Measurements from ENCODE around the gene TRPT1. TPM values are rescaled to one million over a fixed set of nuclear protein-coding genes. Genes with fewer than 3 reads are reported as not detected.

TRPT1 gene
- total RNA-seq, 2 experiments from 2014 or later: 33.7 to 41.5 TPM

GRCh38 chr11:64264371-64264852 is 38.4 kb upstream of the TRPT1 start:
- ChIA-PET POLR2A (interaction anchor here (1.0 to 1.5 kb wide), 4 partner anchors 13 to 57 kb away, joined by 3 to 4 read pairs (median 4); partner anchors contain the start of gene PLCB3), CTCF (interaction anchor here (1.1 to 1.6 kb wide), 3 partner anchors 14 to 39 kb away, joined by 4 to 10 read pairs (median 8); partner anchors contain the start of gene CATSPERZ)
- Mint-ChIP-seq H3K4me1 (ENCODE audit: low read depth) (peaks cover 26% of the 10 kb centered on the region), H3K27ac (no peak overlapping the region), H3K9me3 (no peaks in the 10 kb centered on the region), H3K4me3 (no peak overlapping the region), H3K27me3 (no peaks in the 10 kb centered on the region), H3K36me3 (ENCODE audit: low read depth) (peaks cover 17% of the 10 kb centered on the region)
- ATAC-seq: no peak
- no peak for TF ChIP-seq CTCF (IDR thresholded peaks at IDR 0.05)
- DNase-seq: no peak
- intact Hi-C loops (cut with micrococcal nuclease): no loop called here

DNA sequence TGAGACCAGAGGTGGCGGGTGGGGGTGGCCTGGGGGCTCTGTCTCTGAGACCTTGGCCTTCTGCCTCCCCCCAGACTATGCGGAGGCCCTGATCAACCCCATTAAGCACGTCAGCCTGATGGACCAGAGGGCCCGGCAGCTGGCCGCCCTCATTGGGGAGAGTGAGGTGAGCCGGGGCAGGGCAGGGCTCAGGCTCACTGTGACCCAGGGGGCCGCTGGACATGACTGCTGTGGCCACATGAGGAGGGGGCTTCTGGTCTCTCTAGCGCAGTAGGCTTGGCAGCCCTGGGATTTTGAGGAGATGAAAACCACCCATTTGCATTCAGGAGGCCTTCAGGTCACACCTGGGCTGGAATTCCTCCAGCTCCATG is 37.9 kb upstream of the TRPT1 start:
- no peaks in the 10 kb centered on the region for H3K27me3 Mint-ChIP-seq
- H3K4me3 Mint-ChIP-seq: no peak overlapping the region
- peaks cover 25% of the 10 kb centered on the region for H3K4me1 Mint-ChIP-seq (ENCODE audit: low read depth)
- no peak overlapping the region for H3K27ac Mint-ChIP-seq
- no peak for ATAC-seq
- DNase-seq: no peak
- intact Hi-C loops (cut with micrococcal nuclease): no loop called here
- peaks cover 17% of the 10 kb centered on the region for H3K36me3 Mint-ChIP-seq (ENCODE audit: low read depth)
- ChIA-PET CTCF (interaction anchor here (1.1 to 1.6 kb wide), 3 partner anchors 13 to 40 kb away, joined by 4 to 10 read pairs (median 8); partner anchors contain the start of gene CATSPERZ), POLR2A (interaction anchor here (1.0 to 1.4 kb wide), 3 partner anchors 14 to 57 kb away, joined by 4 to 5 read pairs (median 4); no protein-coding TSS in a partner anchor)
- TF ChIP-seq CTCF (IDR thresholded peaks at IDR 0.05): no peak
- H3K9me3 Mint-ChIP-seq: no peaks in the 10 kb centered on the region

DNA sequence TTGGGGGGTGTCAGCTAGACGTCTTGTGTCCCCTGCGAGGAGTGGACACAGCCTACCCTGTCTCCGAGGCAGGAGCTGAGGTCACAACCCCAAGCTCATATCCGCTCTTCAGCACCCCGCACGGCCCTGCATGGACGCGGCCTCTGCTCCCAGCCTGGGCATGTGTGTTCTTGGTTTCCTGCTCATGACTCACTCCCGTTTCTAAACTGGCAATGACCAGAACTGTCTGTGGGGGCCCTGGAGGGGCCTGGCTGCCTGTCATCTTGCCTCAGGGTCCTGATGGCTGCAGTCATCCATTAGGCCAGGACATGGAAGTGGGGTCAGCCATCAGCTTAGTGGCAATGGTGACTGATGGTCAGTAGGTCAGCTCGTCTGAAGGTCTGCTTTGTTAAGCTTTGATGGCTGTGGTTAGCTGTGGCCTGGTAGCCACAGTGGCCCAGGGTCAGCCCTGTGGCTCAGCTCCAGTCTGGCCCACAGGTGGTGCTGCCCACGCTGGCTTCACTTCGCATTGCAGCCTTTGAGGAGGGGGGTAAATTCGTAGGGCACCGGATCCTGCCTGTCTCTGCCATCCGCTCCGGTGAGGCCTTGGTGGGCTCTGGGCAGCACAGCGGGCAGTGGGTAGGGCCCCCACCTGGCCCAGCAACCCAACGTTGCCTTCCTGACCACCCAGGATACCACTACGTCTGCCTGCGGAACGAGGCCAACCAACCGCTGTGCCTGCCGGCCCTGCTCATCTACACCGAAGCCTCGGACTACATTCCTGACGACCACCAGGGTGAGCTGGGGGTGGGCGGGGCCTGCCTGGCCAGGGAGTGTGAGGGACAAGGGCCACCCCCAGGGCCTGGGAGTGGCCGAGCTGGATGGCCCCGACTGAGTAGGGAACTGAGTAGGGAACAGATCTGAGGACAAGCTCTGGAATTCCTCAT is 37.3 kb upstream of the TRPT1 start:
- Mint-ChIP-seq H3K27ac (no peak overlapping the region), H3K4me3 (no peak overlapping the region), H3K36me3 (ENCODE audit: low read depth) (peaks cover 14% of the 10 kb centered on the region), H3K27me3 (no peaks in the 10 kb centered on the region), H3K4me1 (ENCODE audit: low read depth) (peaks cover 20% of the 10 kb centered on the region), H3K9me3 (no peaks in the 10 kb centered on the region)
- intact Hi-C loops (cut with micrococcal nuclease): no loop called here
- ChIA-PET CTCF (interaction anchor here (1.0 to 1.4 kb wide), 3 partner anchors 11 to 40 kb away, joined by 3 to 4 read pairs (median 4); no protein-coding TSS in a partner anchor), POLR2A (interaction anchor here (1.0 to 1.4 kb wide), 3 partner anchors 14 to 56 kb away, joined by 4 to 5 read pairs (median 4); no protein-coding TSS in a partner anchor)
- DNase-seq (no peak), ATAC-seq (no peak)
- no peak for TF ChIP-seq CTCF (IDR thresholded peaks at IDR 0.05)

- H3K36me3 Mint-ChIP-seq (ENCODE audit: low read depth): peaks cover 12% of the 10 kb centered on the region
- H3K4me1 Mint-ChIP-seq (ENCODE audit: low read depth): peaks cover 12% of the 10 kb centered on the region
- no peak for ATAC-seq
- H3K4me3 Mint-ChIP-seq: no peak overlapping the region
- intact Hi-C loops (cut with micrococcal nuclease): no loop called here
- ChIA-PET CTCF (interaction anchor here (1.0 to 1.8 kb wide), 3 partner anchors 11 to 39 kb away, joined by 3 to 8 read pairs (median 4); partner anchors contain the start of gene PLCB3), POLR2A (interaction anchor here (0.9 to 2.1 kb wide), 3 partner anchors 9 to 19 kb away, joined by 5 to 6 read pairs (median 5); no protein-coding TSS in a partner anchor)
- H3K9me3 Mint-ChIP-seq: no peaks in the 10 kb centered on the region
- no peak for DNase-seq
- no peak for TF ChIP-seq CTCF (IDR thresholded peaks at IDR 0.05)
- H3K27ac Mint-ChIP-seq: no peak overlapping the region
- H3K27me3 Mint-ChIP-seq: no peaks in the 10 kb centered on the region
Observed at GRCh38 chr11:64262271-64263002, 36.5 kb upstream of the TRPT1 start.

Data from activated CD8-positive, alpha-beta T cell treated with anti-CD3 and anti-CD28 coated beads for 36 hours (primary cell).